Caco-2 (cell line): ENCODE results near the gene DOCK9. TPM values are rescaled to one million over a fixed set of nuclear protein-coding genes. Genes with fewer than 3 reads are reported as not detected.

ENCODE experiments used
- BruUV-seq: library from RNA; stranded (reverse); fragments of 400-500 nt; replicated peaks from 2 replicates; lab custom pipeline; 2021; lab: Mats Ljungman, UMichigan
- CTCF ChIA-PET: fragments of 300-600 bp; sonication (Branson Sonifier 250); formaldehyde crosslinking; loops from one replicate; lab custom pipeline; 2022; ENCODE audit warnings: antibody characterized with exemption; lab: Charles Lee
- POLR2A ChIA-PET: fragments of 300-600 bp; sonication (Branson Sonifier 250); formaldehyde crosslinking; loops from one replicate; lab custom pipeline; 2022; ENCODE audit warnings: antibody characterized with exemption; lab: Charles Lee
- DNase-seq, 2 experiments: peaks; one replicate each; pipeline versions ENCODE4 v3.0.0 to v3.0.0-alpha.2; 2020 to 2022
- H3K27me3 ChIP-seq: replicated peaks from 2 replicates; pipeline ENCODE4 v1.6.0; 2011; ENCODE audit warnings: low read length; ENCODE audit not compliant: control insufficient read depth, insufficient read depth
- H3K36me3 ChIP-seq: 2 replicates; pipeline ENCODE4 v1.5.1; 2011; ENCODE audit warnings: low read length; ENCODE audit not compliant: control insufficient read depth, insufficient read depth
- H3K4me1 ChIP-seq: fragments of 250-450 bp; sonication (Bioruptor Pico); 2 replicates; pipeline ENCODE4 v1.5.1; 2020; ENCODE audit warnings: mild to moderate bottlenecking
- H3K4me3 ChIP-seq: 2 replicates; pipeline ENCODE4 v1.5.1; 2011; ENCODE audit warnings: low read depth, mild to moderate bottlenecking, control low read depth, low read length
- H3K9me3 ChIP-seq: fragments of 250-450 bp; sonication (Bioruptor Pico); 2 replicates; pipeline ENCODE4 v1.5.1; 2020; ENCODE audit warnings: mild to moderate bottlenecking, moderate library complexity
- H3K27ac Mint-ChIP-seq: one replicate; pipeline ENCODE4 v1.8.0; 2022; ENCODE audit warnings: mixed read lengths; ENCODE audit not compliant: unreplicated experiment
- H3K27me3 Mint-ChIP-seq: one replicate; pipeline ENCODE4 v1.8.0; 2022; ENCODE audit warnings: mixed read lengths; ENCODE audit not compliant: insufficient read depth, unreplicated experiment
- H3K36me3 Mint-ChIP-seq: one replicate; pipeline ENCODE4 v1.8.0; 2022; ENCODE audit warnings: mild to moderate bottlenecking, mixed read lengths; ENCODE audit not compliant: insufficient read depth, unreplicated experiment
- H3K4me1 Mint-ChIP-seq: one replicate; pipeline ENCODE4 v1.8.0; 2022; ENCODE audit warnings: low read depth, mixed read lengths; ENCODE audit not compliant: unreplicated experiment
- H3K4me3 Mint-ChIP-seq: one replicate; pipeline ENCODE4 v1.8.0; 2022; ENCODE audit warnings: mild to moderate bottlenecking, moderate library complexity, mixed read lengths; ENCODE audit not compliant: unreplicated experiment
- H3K9me3 Mint-ChIP-seq: one replicate; pipeline ENCODE4 v1.8.0; 2022; ENCODE audit warnings: mixed read lengths; ENCODE audit not compliant: unreplicated experiment
- CTCF ChIP-seq, 2 experiments: fragments of 200-600 bp in 1 of 2; IDR thresholded peaks; 1 replicate in 1 of 2; 2 replicates in 1 of 2; pipeline versions ENCODE4 v1.5.1 to v1.8.0; 2011 to 2022; ENCODE audit warnings: antibody characterized with exemption in 1 of 2, control low read depth in 1 of 2, inconsistent platforms in 1 of 2, low read depth in 1 of 2, low read length in 1 of 2, mild to moderate bottlenecking in 1 of 2, moderate library complexity in 1 of 2; ENCODE audit not compliant: insufficient read depth in 1 of 2, severe bottlenecking in 1 of 2, unreplicated experiment in 1 of 2
- intact Hi-C: fragments of 100-400 bp; cut with micrococcal nuclease; formaldehyde crosslinking; loops from one replicate; pipeline ENCODE4 v1.10.0; 2022; ENCODE audit not compliant: unreplicated experiment
- total RNA-seq: library from RNA; stranded (reverse); gene quantifications from 2 replicates; pipeline ENCODE4 v1.2.3, GENCODE V29; 2022

DOCK9 gene
- total RNA-seq, 1 experiment from 2014 or later = 260 TPM

GRCh38 chr13:98998831-98999638 is 21.2 kb upstream of the DOCK9 start:
- Histone ChIP-seq H3K9me3 (no peaks in the 10 kb centered on the region), H3K4me3 (no peak overlapping the region), H3K4me1 (no peaks in the 10 kb centered on the region), H3K27me3 (no peaks in the 10 kb centered on the region), H3K36me3 (no peaks in the 10 kb centered on the region)
- Mint-ChIP-seq H3K4me3 (no peak overlapping the region), H3K9me3 (no peaks in the 10 kb centered on the region), H3K27me3 (no peaks in the 10 kb centered on the region), H3K4me1 (peaks cover 17% of the 10 kb centered on the region), H3K36me3 (no peaks in the 10 kb centered on the region), H3K27ac (no peak overlapping the region)
- no peak for DNase-seq
- ChIA-PET POLR2A (no interaction called here), CTCF (no interaction called here)
- intact Hi-C loops = no loop called here
- BruUV-seq = no TSS peak
- no peak for TF ChIP-seq CTCF (IDR thresholded peaks at IDR 0.05; ENCODE audit: insufficient read depth in 1 of 2, low read depth in 1 of 2, low read length in 1 of 2, severe bottlenecking in 1 of 2, unreplicated experiment in 1 of 2)

GRCh38 chr13:98997738-98998641 is 20.1 kb upstream of the DOCK9 start:
- ChIA-PET POLR2A (no interaction called here), CTCF (no interaction called here)
- Mint-ChIP-seq H3K27me3 (no peaks in the 10 kb centered on the region), H3K9me3 (no peaks in the 10 kb centered on the region), H3K27ac (no peak overlapping the region), H3K4me3 (no peak overlapping the region), H3K36me3 (no peaks in the 10 kb centered on the region), H3K4me1 (peaks cover 12% of the 10 kb centered on the region)
- Histone ChIP-seq H3K9me3 (no peaks in the 10 kb centered on the region), H3K4me3 (no peak overlapping the region), H3K27me3 (no peaks in the 10 kb centered on the region), H3K36me3 (no peaks in the 10 kb centered on the region), H3K4me1 (no peaks in the 10 kb centered on the region)
- no peak for DNase-seq
- no peak for TF ChIP-seq CTCF (IDR thresholded peaks at IDR 0.05; ENCODE audit: insufficient read depth in 1 of 2, low read depth in 1 of 2, low read length in 1 of 2, severe bottlenecking in 1 of 2, unreplicated experiment in 1 of 2)
- intact Hi-C loops = no loop called here
- BruUV-seq = no TSS peak

- Mint-ChIP-seq H3K36me3 (no peaks in the 10 kb centered on the region), H3K27ac (no peak overlapping the region), H3K27me3 (no peaks in the 10 kb centered on the region), H3K4me1 (peaks cover 6% of the 10 kb centered on the region), H3K9me3 (no peaks in the 10 kb centered on the region), H3K4me3 (no peak overlapping the region)
- TF ChIP-seq CTCF (IDR thresholded peaks at IDR 0.05; ENCODE audit: insufficient read depth in 1 of 2, low read depth in 1 of 2, low read length in 1 of 2, severe bottlenecking in 1 of 2, unreplicated experiment in 1 of 2) = no peak
- Histone ChIP-seq H3K4me3 (no peak overlapping the region), H3K4me1 (no peaks in the 10 kb centered on the region), H3K27me3 (no peaks in the 10 kb centered on the region), H3K9me3 (no peaks in the 10 kb centered on the region), H3K36me3 (no peaks in the 10 kb centered on the region)
- no peak for DNase-seq
- ChIA-PET CTCF (no interaction called here), POLR2A (no interaction called here)
- intact Hi-C loops = no loop called here
- no TSS peak for BruUV-seq
These were observed 19.3 kb upstream of the DOCK9 start for GRCh38 chr13:98997011-98997730.
